ENCODE results near the gene IDH2. TPM values are rescaled to one million over a fixed set of nuclear protein-coding genes. Genes with fewer than 3 reads are reported as not detected.

IDH2 gene
- total RNA-seq, 1 experiment from 2014 or later: 48.1 TPM

DNA sequence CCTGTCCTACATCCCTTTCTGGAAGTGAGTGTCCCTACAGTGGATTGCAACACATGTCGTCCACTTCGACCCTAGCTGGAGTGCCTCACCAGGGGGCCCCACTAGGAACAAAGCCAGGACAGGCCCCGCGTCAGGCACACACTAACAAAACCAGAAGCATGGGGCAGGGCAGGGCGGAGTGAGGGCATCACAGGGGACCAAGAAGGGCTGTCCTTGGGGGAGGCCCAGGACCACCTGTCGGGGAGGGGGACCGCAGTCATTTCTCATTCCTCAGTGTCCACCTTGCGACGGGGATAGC, 21.9 kb downstream of the IDH2 start:
- intact Hi-C loops (cut with micrococcal nuclease): no loop called here
- Histone ChIP-seq H3K9me2 (ENCODE audit: insufficient read depth) (no peaks in the 10 kb centered on the region), H3K36me3 (ENCODE audit: control insufficient read depth in 1 of 2, insufficient read depth in 2 of 2, low read length in 2 of 2) (no peaks in the 10 kb centered on the region; a peak in 1 of 4 replicates), H3K9me3 (ENCODE audit: control insufficient read depth in 1 of 2, insufficient read depth in 1 of 2, low read depth in 1 of 2, low read length in 2 of 2) (no peaks in the 10 kb centered on the region), H3K27ac (ENCODE audit: low read depth, low read length) (no peak overlapping the region), H3K79me2 (ENCODE audit: insufficient read depth, low read length) (no peaks in the 10 kb centered on the region), H4K20me1 (ENCODE audit: insufficient read depth) (no peaks in the 10 kb centered on the region), H3K4me1 (ENCODE audit: control insufficient read depth in 1 of 2, insufficient read depth in 2 of 2, low read length in 2 of 2) (peaks cover 9 to 15% of the 10 kb centered on the region in 2 experiments), H3K9ac (ENCODE audit: low read length) (no peak overlapping the region), H3K27me3 (ENCODE audit: insufficient read depth, low read length) (no peaks in the 10 kb centered on the region), H2AFZ (ENCODE audit: low read depth, low read length, poor library complexity, severe bottlenecking) (no peak overlapping the region), H3K4me2 (ENCODE audit: low read length) (no peak overlapping the region), H3K4me3 (replicated peaks in 1 of 2; ENCODE audit: low read depth in 1 of 2, low read length in 2 of 2) (no peak overlapping the region)
- DNase-seq (ENCODE audit: low read depth, low spot score): no peak
- no peak for TF ChIP-seq POLR2AphosphoS5 (IDR thresholded peaks at IDR 0.05; ENCODE audit: low read depth, low read length)
- TF ChIP-seq REST (IDR thresholded peaks at IDR 0.05; ENCODE audit: low read depth): no peak
- TF ChIP-seq EZH2 (IDR thresholded peaks at IDR 0.05): no peak
- ChIA-PET POLR2A (no interaction called here), RAD21 (ENCODE audit: low non-redundant PET in 1 of 2, low total read pairs in 2 of 2, uncharacterized antibody in 2 of 2, unreplicated experiment in 2 of 2) (no interaction called here), CTCF (no interaction called here)
- no TSS peak for BruUV-seq (replicated peaks)
- ATAC-seq: no peak

GRCh38 chr15:90079619-90080457, 22.4 kb downstream of the IDH2 start:
- intact Hi-C loops (cut with micrococcal nuclease): no loop called here
- no peaks in the 10 kb centered on the region; a peak in 1 of 4 replicates for H3K36me3 ChIP-seq (ENCODE audit: control insufficient read depth in 1 of 2, insufficient read depth in 2 of 2, low read length in 2 of 2)
- ChIA-PET RAD21 (ENCODE audit: low non-redundant PET in 1 of 2, low total read pairs in 2 of 2, uncharacterized antibody in 2 of 2, unreplicated experiment in 2 of 2) (no interaction called here), CTCF (interaction anchor here (0.8 kb wide), 1 partner anchor 181 kb away, joined by 3 read pairs; no protein-coding TSS in a partner anchor), POLR2A (no interaction called here)
- no peaks in the 10 kb centered on the region for H4K20me1 ChIP-seq (ENCODE audit: insufficient read depth)
- no peaks in the 10 kb centered on the region for H3K79me2 ChIP-seq (ENCODE audit: insufficient read depth, low read length)
- H3K27ac ChIP-seq (ENCODE audit: low read depth, low read length): no peak overlapping the region
- ATAC-seq: no peak
- no TSS peak for BruUV-seq (replicated peaks)
- H3K4me3 ChIP-seq (replicated peaks in 1 of 2; ENCODE audit: low read depth in 1 of 2, low read length in 2 of 2): no peak overlapping the region
- DNase-seq (ENCODE audit: low read depth, low spot score): no peak
- TF ChIP-seq, protein P1, sequence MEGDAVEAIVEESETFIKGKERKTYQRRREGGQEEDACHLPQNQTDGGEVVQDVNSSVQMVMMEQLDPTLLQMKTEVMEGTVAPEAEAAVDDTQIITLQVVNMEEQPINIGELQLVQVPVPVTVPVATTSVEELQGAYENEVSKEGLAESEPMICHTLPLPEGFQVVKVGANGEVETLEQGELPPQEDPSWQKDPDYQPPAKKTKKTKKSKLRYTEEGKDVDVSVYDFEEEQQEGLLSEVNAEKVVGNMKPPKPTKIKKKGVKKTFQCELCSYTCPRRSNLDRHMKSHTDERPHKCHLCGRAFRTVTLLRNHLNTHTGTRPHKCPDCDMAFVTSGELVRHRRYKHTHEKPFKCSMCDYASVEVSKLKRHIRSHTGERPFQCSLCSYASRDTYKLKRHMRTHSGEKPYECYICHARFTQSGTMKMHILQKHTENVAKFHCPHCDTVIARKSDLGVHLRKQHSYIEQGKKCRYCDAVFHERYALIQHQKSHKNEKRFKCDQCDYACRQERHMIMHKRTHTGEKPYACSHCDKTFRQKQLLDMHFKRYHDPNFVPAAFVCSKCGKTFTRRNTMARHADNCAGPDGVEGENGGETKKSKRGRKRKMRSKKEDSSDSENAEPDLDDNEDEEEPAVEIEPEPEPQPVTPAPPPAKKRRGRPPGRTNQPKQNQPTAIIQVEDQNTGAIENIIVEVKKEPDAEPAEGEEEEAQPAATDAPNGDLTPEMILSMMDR (IDR thresholded peaks at IDR 0.05 in 2 of 3, conservative IDR thresholded peaks at IDR 0.05 in 1 of 3; ENCODE audit: borderline replicate concordance in 1 of 3, insufficient read depth in 1 of 3, low read depth in 2 of 3, low read length in 2 of 3): no peak
- no peak for TF ChIP-seq SIN3A (IDR thresholded peaks at IDR 0.05; ENCODE audit: low read depth)
- TF ChIP-seq SP1 (IDR thresholded peaks at IDR 0.05; ENCODE audit: low read depth): no peak
- no peak for TF ChIP-seq ZFX (IDR thresholded peaks at IDR 0.05)
- no peak overlapping the region for H3K9ac ChIP-seq (ENCODE audit: low read length)
- H3K27me3 ChIP-seq (ENCODE audit: insufficient read depth, low read length): no peaks in the 10 kb centered on the region
- H2AFZ ChIP-seq (ENCODE audit: low read depth, low read length, poor library complexity, severe bottlenecking): no peak overlapping the region
- H3K9me2 ChIP-seq (ENCODE audit: insufficient read depth): no peaks in the 10 kb centered on the region
- peaks cover 15 to 20% of the 10 kb centered on the region in 2 experiments for H3K4me1 ChIP-seq (ENCODE audit: control insufficient read depth in 1 of 2, insufficient read depth in 2 of 2, low read length in 2 of 2)
- no peak overlapping the region for H3K4me2 ChIP-seq (ENCODE audit: low read length)
- H3K9me3 ChIP-seq (ENCODE audit: control insufficient read depth in 1 of 2, insufficient read depth in 1 of 2, low read depth in 1 of 2, low read length in 2 of 2): no peaks in the 10 kb centered on the region
